GM23338 (cell line): ENCODE results near the gene STARD3.

ENCODE experiments used
- CREB1 ChIP-seq: fragments of 250-450 bp; sonication (Bioruptor Pico); IDR thresholded peaks from 2 replicates; pipeline ENCODE4 v1.5.0; 2020; ENCODE audit warnings: low read depth, mild to moderate bottlenecking, moderate library complexity
- ETS1 ChIP-seq: IDR thresholded peaks from 2 replicates; pipeline ENCODE4 v1.6.1; 2016; ENCODE audit warnings: antibody characterized with exemption
- EZH2 ChIP-seq: fragments of 200-600 bp; sonication (generic); IDR thresholded peaks from one replicate; pipeline ENCODE4 v1.8.0; 2017; ENCODE audit warnings: antibody characterized with exemption, mild to moderate bottlenecking, low read depth; ENCODE audit not compliant: unreplicated experiment
- EZH2phosphoT487 ChIP-seq: fragments of 200-600 bp; sonication (generic); IDR thresholded peaks from one replicate; pipeline ENCODE4 v1.8.1; 2018; ENCODE audit warnings: antibody characterized with exemption; ENCODE audit not compliant: unreplicated experiment
- JUNB ChIP-seq: IDR thresholded peaks from one replicate; pipeline ENCODE4 v1.6.1; 2016; ENCODE audit warnings: antibody characterized with exemption; ENCODE audit not compliant: unreplicated experiment
- POLR2AphosphoS5 ChIP-seq: IDR thresholded peaks from 2 replicates; pipeline ENCODE4 v1.6.1; 2016; ENCODE audit warnings: antibody characterized with exemption, low read depth
- ZNF114 ChIP-seq: fragments of 250-450 bp; sonication (Bioruptor Pico); IDR thresholded peaks from 2 replicates; pipeline ENCODE4 v1.5.0; 2020; ENCODE audit warnings: mild to moderate bottlenecking, moderate library complexity
- ZNF331 ChIP-seq: fragments of 250-450 bp; sonication (Bioruptor Pico); IDR thresholded peaks from 2 replicates; pipeline ENCODE4 v1.5.0; 2020; ENCODE audit warnings: low read depth, mild to moderate bottlenecking, moderate library complexity
- TF ChIP-seq, protein P1 (sequence below), 2 experiments: fragments of 200-600 bp in 1 of 2; sonication (generic) in 1 of 2; conservative IDR thresholded peaks; 2 replicates each; pipeline versions ENCODE4 v1.5.1 to v1.6.1; 2016 to 2017; ENCODE audit warnings: antibody characterized with exemption in 2 of 2, low read depth in 2 of 2, mild to moderate bottlenecking in 2 of 2, moderate library complexity in 1 of 2
- TF ChIP-seq, protein P2 (sequence below): IDR thresholded peaks from one replicate; pipeline ENCODE4 v1.6.1; 2018; ENCODE audit warnings: antibody characterized with exemption; ENCODE audit not compliant: unreplicated experiment

GRCh38 chr17:39606434-39607056 is 30.4 kb upstream of the STARD3 start:
- TF ChIP-seq, protein P1, sequence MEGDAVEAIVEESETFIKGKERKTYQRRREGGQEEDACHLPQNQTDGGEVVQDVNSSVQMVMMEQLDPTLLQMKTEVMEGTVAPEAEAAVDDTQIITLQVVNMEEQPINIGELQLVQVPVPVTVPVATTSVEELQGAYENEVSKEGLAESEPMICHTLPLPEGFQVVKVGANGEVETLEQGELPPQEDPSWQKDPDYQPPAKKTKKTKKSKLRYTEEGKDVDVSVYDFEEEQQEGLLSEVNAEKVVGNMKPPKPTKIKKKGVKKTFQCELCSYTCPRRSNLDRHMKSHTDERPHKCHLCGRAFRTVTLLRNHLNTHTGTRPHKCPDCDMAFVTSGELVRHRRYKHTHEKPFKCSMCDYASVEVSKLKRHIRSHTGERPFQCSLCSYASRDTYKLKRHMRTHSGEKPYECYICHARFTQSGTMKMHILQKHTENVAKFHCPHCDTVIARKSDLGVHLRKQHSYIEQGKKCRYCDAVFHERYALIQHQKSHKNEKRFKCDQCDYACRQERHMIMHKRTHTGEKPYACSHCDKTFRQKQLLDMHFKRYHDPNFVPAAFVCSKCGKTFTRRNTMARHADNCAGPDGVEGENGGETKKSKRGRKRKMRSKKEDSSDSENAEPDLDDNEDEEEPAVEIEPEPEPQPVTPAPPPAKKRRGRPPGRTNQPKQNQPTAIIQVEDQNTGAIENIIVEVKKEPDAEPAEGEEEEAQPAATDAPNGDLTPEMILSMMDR (conservative IDR thresholded peaks at IDR 0.05; ENCODE audit: low read depth in 2 of 2), result no peak
- TF ChIP-seq ETS1 (no peak), EZH2phosphoT487 (no peak), POLR2AphosphoS5 (no peak), JUNB (no peak), CREB1 (no peak), EZH2 (no peak), ZNF114 (no peak), ZNF331 (CRISPR knock-in tag) (no peak)
- TF ChIP-seq, protein P2, sequence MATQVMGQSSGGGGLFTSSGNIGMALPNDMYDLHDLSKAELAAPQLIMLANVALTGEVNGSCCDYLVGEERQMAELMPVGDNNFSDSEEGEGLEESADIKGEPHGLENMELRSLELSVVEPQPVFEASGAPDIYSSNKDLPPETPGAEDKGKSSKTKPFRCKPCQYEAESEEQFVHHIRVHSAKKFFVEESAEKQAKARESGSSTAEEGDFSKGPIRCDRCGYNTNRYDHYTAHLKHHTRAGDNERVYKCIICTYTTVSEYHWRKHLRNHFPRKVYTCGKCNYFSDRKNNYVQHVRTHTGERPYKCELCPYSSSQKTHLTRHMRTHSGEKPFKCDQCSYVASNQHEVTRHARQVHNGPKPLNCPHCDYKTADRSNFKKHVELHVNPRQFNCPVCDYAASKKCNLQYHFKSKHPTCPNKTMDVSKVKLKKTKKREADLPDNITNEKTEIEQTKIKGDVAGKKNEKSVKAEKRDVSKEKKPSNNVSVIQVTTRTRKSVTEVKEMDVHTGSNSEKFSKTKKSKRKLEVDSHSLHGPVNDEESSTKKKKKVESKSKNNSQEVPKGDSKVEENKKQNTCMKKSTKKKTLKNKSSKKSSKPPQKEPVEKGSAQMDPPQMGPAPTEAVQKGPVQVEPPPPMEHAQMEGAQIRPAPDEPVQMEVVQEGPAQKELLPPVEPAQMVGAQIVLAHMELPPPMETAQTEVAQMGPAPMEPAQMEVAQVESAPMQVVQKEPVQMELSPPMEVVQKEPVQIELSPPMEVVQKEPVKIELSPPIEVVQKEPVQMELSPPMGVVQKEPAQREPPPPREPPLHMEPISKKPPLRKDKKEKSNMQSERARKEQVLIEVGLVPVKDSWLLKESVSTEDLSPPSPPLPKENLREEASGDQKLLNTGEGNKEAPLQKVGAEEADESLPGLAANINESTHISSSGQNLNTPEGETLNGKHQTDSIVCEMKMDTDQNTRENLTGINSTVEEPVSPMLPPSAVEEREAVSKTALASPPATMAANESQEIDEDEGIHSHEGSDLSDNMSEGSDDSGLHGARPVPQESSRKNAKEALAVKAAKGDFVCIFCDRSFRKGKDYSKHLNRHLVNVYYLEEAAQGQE, result no peak
